Measurements from ENCODE around the gene DCP1A.

DNA sequence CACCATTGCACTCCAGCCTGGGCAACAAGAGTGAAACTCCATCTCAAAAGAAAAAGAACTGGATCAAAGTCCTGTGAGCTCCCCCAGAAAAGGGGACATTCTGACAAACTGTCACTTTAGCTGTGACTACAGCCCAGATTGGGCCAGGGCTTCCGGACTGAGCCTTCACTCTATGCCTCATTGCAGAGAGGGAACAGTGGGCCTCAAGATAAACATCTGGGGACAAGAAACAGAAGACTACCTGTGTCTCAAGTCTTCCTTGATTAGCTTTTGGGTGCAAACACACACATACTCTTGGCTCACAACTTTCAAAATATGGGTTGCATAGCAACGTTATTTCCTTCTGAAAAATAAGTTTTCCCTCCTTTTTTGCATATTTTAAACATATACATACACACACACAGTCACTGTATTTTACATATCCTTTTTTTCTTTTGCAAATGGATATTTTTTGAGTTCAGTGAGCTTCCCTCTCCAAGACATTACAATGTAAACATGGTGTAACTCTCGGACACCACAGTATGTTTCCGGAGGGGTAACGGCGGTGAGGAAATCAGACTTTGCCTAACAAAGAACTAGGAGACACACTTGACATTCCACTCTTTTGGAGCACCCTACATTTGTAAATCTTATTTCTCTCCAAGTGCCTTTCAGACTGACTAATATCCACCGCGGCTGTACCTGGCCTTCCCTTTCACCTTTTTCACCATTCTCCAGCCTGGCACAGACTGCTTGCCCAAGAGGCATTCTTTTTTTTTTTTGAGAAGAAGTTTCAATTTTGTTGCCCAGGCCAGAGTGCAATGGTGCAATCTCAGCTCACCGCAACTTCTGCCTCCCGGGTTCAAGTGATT is 95.0 kb downstream of the DCP1A start:
- TF ChIP-seq, protein P1, sequence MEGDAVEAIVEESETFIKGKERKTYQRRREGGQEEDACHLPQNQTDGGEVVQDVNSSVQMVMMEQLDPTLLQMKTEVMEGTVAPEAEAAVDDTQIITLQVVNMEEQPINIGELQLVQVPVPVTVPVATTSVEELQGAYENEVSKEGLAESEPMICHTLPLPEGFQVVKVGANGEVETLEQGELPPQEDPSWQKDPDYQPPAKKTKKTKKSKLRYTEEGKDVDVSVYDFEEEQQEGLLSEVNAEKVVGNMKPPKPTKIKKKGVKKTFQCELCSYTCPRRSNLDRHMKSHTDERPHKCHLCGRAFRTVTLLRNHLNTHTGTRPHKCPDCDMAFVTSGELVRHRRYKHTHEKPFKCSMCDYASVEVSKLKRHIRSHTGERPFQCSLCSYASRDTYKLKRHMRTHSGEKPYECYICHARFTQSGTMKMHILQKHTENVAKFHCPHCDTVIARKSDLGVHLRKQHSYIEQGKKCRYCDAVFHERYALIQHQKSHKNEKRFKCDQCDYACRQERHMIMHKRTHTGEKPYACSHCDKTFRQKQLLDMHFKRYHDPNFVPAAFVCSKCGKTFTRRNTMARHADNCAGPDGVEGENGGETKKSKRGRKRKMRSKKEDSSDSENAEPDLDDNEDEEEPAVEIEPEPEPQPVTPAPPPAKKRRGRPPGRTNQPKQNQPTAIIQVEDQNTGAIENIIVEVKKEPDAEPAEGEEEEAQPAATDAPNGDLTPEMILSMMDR (conservative IDR thresholded peaks at IDR 0.05; ENCODE audit: low read length): no peak
- TF ChIP-seq EZH2phosphoT487 (IDR thresholded peaks at IDR 0.05; ENCODE audit: borderline replicate concordance, low read depth, low read length): no peak

Data from OCI-LY7 (cell line).